Upper lobe of left lung (tissue), 4 donors: ENCODE data around the gene CCDC90B.

Source experiments
- EP300 ChIP-seq, 4 donors: sonication (generic); formaldehyde crosslinking; IDR thresholded peaks; one replicate each; pipeline ENCODE4 v1.5.1; 2017; ENCODE audit warnings: antibody characterized with exemption in 4 of 4, control low read depth in 2 of 4
- POLR2AphosphoS5 ChIP-seq, 2 donors: sonication (generic); formaldehyde crosslinking; IDR thresholded peaks; one replicate each; pipeline ENCODE4 v1.5.1; 2017; ENCODE audit warnings: antibody characterized with exemption in 2 of 2
- TF ChIP-seq, protein P1 (sequence below), 6 experiments: fragments of 450-650 bp in 4 of 6; fragments of 200-600 bp in 2 of 6; sonication (generic) in 2 of 6; IDR thresholded peaks; one replicate each; pipeline ENCODE4 v1.5.1; 2016 to 2019; ENCODE audit warnings: antibody characterized with exemption in 6 of 6

DNA sequence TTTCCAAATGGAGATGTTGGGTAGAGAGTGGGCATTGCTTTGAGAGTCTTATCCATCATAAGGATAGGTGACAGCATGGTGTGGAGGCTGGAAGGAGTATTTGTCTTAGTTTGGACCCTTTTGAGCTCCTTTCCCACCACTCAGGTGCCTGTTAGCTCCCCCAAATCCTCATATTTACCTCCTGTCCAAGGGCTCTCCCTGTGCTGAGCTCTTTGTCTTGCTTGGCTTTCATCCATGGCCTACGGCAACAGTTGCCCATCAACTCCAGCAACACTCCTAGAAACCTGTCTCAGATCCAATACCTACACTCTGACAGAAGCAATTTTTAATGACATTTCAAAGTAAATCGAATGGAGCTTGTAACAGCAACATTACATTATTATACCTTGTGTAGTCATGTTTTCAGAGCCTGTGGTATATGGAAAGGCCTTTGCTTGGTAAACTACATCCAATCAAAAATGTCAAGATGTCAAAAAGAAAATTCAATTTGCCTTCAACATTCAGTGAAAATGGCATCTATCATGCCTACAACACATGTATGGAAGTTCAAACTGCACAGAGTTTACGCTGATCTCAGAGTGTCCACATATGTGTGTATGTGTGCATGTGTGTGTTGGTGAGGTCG lies 49.4 kb upstream of the CCDC90B start:
- TF ChIP-seq EP300 (IDR thresholded peaks at IDR 0.05), result no peak
- TF ChIP-seq, protein P1, sequence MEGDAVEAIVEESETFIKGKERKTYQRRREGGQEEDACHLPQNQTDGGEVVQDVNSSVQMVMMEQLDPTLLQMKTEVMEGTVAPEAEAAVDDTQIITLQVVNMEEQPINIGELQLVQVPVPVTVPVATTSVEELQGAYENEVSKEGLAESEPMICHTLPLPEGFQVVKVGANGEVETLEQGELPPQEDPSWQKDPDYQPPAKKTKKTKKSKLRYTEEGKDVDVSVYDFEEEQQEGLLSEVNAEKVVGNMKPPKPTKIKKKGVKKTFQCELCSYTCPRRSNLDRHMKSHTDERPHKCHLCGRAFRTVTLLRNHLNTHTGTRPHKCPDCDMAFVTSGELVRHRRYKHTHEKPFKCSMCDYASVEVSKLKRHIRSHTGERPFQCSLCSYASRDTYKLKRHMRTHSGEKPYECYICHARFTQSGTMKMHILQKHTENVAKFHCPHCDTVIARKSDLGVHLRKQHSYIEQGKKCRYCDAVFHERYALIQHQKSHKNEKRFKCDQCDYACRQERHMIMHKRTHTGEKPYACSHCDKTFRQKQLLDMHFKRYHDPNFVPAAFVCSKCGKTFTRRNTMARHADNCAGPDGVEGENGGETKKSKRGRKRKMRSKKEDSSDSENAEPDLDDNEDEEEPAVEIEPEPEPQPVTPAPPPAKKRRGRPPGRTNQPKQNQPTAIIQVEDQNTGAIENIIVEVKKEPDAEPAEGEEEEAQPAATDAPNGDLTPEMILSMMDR (IDR thresholded peaks at IDR 0.05), result no peak
- TF ChIP-seq POLR2AphosphoS5 (IDR thresholded peaks at IDR 0.05), result no peak
